Pancreas (tissue), 10 donors: ENCODE results near the gene GRPR. TPM values are rescaled to one million over a fixed set of nuclear protein-coding genes. Genes with fewer than 3 reads are reported as not detected.
"Not testable (repeated sequence)": the region's sequence is repeated elsewhere in the genome, so short reads cannot be mapped to it uniquely, and the experiment has no call there.

Experiments used
- ATAC-seq, 4 donors: fragments of 200-7000 bp; cut with Tn5 transposase; one replicate each; pipeline versions ENCODE4 v1.8.0 to v1.9.1; 2020; ENCODE audit warnings: mild to moderate bottlenecking in 4 of 4, moderate library complexity in 4 of 4
- DNase-seq, 6 donors: peaks; one replicate each; pipeline ENCODE4 v3.0.0-alpha.2; 2020
- FAIRE-seq: peaks from 2 replicates; lab custom pipeline; 2012; peaks lifted over from hg19 to GRCh38; lab: Jason Lieb, UNC
- H3K27ac ChIP-seq, 4 donors: fragments of 200-600 bp; sonication (generic); 1 replicate in 3 of 4; 2 replicates in 1 of 4; pipeline versions ENCODE4 v1.5.0 to v1.8.0; 2020
- H3K27me3 ChIP-seq, 4 donors: fragments of 200-600 bp; one replicate each; pipeline ENCODE4 v1.8.0; 2021
- H3K36me3 ChIP-seq, 3 donors: fragments of 200-600 bp; sonication (generic) in 1 of 3; one replicate each; pipeline versions ENCODE4 v1.5.0 to v1.8.0; 2020 to 2021
- H3K4me1 ChIP-seq, 3 donors: fragments of 200-600 bp; one replicate each; pipeline ENCODE4 v1.8.0; 2021
- H3K4me3 ChIP-seq, 4 donors: fragments of 200-600 bp; sonication (generic) in 2 of 4; one replicate each; pipeline versions ENCODE4 v1.5.0 to v1.8.0; 2020 to 2021
- H3K9me3 ChIP-seq, 4 donors: fragments of 200-600 bp; one replicate each; pipeline ENCODE4 v1.8.0; 2021
- WGBS, 2 donors: extraction: QIAGEN DNeasy Blood & Tissue Kit; methylation state at CpG; one replicate each; pipeline ENCODE4 v1.1.7; 2013; 5-methylcytosine and 5-hydroxymethylcytosine counted together
- intact Hi-C, 3 donors: fragments of 100-400 bp; cut with DNase I; formaldehyde crosslinking; loops; one replicate each; pipeline versions ENCODE4 v1.11.1 to v1.14.2; 2022
- polyA plus RNA-seq, 2 donors: library from polyadenylated mRNA; stranded (reverse); fragments of 200-250 nt; gene quantifications; one replicate each; pipeline ENCODE4 v1.2.3, GENCODE V29; 2013
- total RNA-seq, 6 donors: library from RNA; stranded (reverse); fragmentation: NEBNext Ultra II Directional in 4 of 6; extraction: Animal tissue kit (Norgen Biotek cat#: 25700) in 4 of 6; gene quantifications; one replicate each; pipeline versions ENCODE4 v1.2.1 to v1.2.4, GENCODE V29; 2021 to 2023
- TF ChIP-seq, protein P1 (sequence below), 4 donors: fragments of 200-600 bp; sonication (generic) in 3 of 4; IDR thresholded peaks; one replicate each; pipeline versions ENCODE4 v1.5.0 to v1.8.0; 2021; ENCODE audit warnings: antibody characterized with exemption in 4 of 4
- donor health status: healthy with polysubstance abuse.
- donor health status: DM: no; HTN: no; CAD: no; lungs with moderate emphysema.
- donor health status: DM: no; HTN: no; CAD: no.
- donor health status: control.
- donor health status: control.
- donor health status: Bipolar disorder and iron deficiency.
- donor health status: DM: yes; HTN: yes; CAD: no.
- donor health status: DM: no; HTN: no; CAD: no.
- donor health status: DM: no; HTN: no; CAD: no.
- donor health status: DM: yes; HTN: yes; CAD: no.

The GRPR gene
- total and polyA plus RNA-seq, 8 donors, result 1.4 to 32.4 (median 8.2) TPM

DNA sequence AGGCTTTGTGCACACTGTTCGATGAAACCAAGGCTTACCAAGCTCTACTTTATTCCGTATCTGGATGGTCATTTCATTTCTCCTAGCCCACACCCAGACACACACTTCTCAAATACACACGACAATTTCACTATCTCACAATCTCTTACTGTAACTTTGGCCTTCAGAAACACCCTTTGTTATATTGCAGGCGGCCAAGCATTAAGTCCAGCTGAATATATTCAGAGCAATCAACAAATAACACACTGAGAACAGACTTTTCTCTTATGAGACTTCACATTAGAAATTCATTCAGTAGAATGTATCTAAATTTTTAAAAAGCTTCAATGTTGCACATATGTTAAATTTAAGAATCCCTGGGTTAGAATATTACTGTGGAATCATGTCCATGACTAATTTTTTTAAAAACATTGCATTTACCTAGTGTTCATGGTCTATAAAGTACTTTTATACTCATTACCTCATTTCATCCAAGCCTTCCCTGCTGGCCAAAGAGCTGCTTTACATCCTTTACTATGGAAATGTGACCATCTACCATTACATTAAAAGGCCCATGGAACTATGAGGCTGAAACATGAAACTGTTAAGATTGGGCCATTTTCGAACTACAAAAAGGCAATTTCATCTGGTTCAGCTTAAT, 33.4 kb downstream of the GRPR start:
- intact Hi-C loops, result no loop called here
- Histone ChIP-seq H3K9me3 (no peaks in the 10 kb centered on the region), H3K4me3 (no peak overlapping the region), H3K27me3 (peaks cover 0 to 4% (median 0%) of the 10 kb centered on the region in 4 donors), H3K27ac (no peak overlapping the region), H3K36me3 (no peaks in the 10 kb centered on the region), H3K4me1 (no peaks in the 10 kb centered on the region)
- no peak for DNase-seq
- 74 to 79% methylated on average over 5 of the region's 5 CpGs for WGBS, 2 donors
- TF ChIP-seq, protein P1, sequence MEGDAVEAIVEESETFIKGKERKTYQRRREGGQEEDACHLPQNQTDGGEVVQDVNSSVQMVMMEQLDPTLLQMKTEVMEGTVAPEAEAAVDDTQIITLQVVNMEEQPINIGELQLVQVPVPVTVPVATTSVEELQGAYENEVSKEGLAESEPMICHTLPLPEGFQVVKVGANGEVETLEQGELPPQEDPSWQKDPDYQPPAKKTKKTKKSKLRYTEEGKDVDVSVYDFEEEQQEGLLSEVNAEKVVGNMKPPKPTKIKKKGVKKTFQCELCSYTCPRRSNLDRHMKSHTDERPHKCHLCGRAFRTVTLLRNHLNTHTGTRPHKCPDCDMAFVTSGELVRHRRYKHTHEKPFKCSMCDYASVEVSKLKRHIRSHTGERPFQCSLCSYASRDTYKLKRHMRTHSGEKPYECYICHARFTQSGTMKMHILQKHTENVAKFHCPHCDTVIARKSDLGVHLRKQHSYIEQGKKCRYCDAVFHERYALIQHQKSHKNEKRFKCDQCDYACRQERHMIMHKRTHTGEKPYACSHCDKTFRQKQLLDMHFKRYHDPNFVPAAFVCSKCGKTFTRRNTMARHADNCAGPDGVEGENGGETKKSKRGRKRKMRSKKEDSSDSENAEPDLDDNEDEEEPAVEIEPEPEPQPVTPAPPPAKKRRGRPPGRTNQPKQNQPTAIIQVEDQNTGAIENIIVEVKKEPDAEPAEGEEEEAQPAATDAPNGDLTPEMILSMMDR (IDR thresholded peaks at IDR 0.05), result no peak
- ATAC-seq, result no peak
- no peak for FAIRE-seq

DNA sequence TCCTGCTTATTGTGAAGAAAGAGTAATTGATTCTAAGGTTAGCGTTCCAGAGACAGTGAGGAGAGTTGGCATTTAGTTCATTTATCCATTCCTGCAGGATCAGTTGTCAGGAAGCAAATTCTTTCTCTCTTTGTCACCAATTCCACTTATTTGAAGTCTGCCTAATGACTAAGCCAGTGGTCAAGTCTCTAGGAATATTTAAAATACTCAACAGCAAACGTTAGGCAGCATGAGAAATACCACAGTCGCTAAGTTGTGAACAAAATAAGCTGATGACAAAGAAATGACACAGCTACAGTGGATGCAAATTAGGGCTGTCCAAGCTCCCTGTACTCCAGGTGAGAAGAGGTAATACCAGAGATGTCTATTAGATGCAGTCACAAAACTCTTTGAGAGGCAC, 37.4 kb downstream of the GRPR start:
- FAIRE-seq (no peak), ATAC-seq (no peak), DNase-seq (no peak)
- no peaks in the 10 kb centered on the region for H3K4me1 ChIP-seq
- no peak overlapping the region for H3K4me3 ChIP-seq
- no peak overlapping the region for H3K27ac ChIP-seq
- intact Hi-C loops, result no loop called here
- 52 to 66% methylated on average over 3 of the region's 3 CpGs for WGBS, 2 donors
- TF ChIP-seq, protein P1 (IDR thresholded peaks at IDR 0.05), result no peak
- H3K27me3 ChIP-seq, result no peaks in the 10 kb centered on the region
- H3K9me3 ChIP-seq, result no peaks in the 10 kb centered on the region
- H3K36me3 ChIP-seq, result no peaks in the 10 kb centered on the region

DNA sequence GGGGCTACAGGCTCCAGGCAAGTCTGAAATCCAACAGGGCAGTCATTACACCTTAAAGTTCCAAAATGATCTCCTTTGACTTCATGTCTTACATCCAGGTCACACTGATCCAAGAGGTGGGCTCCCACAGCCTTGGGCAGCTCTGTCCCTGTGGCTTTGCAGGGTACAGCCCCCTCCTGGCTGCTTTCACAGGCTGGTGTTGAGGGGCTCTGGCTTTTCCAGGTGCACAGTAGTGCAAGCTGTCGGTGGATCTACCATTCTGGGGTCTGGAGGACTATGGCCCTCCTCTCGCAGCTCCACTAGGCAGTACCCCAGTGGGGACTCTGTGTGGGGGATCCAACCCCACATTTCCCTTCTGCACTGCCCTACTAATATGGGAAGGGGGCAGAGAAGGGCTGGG, 37.8 kb downstream of the GRPR start:
- DNase-seq, H3K36me3 ChIP-seq, H3K27ac ChIP-seq, H3K4me1 ChIP-seq, H3K27me3 ChIP-seq, FAIRE-seq, H3K9me3 ChIP-seq, intact Hi-C loops, ATAC-seq, H3K4me3 ChIP-seq: not testable (repeated sequence)
- 72 to 98% methylated on average over 2 of the region's 2 CpGs for WGBS, 2 donors

DNA sequence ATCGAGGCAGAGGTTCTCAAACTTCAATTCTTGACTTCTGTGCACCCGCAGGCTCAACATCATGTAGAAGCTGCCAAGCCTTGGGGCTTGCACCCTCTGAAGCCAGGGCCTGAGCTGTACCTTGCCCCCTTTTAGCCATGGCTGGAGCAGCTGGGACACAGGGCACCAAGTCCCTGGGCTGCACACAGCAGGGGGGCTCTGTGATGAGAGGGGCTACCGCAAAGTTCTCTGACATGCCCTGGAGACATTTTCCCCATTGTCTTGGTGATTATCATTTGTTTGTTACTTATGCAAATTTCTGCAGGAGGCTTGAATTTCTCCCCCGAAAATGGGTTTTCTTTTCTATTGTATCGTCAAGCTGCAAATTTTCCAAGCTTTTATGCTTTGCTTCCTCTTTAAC, 39.0 kb downstream of the GRPR start:
- TF ChIP-seq, protein P1 (IDR thresholded peaks at IDR 0.05), result no peak
- Histone ChIP-seq H3K27me3 (no peaks in the 10 kb centered on the region), H3K4me1 (no peaks in the 10 kb centered on the region), H3K9me3 (no peaks in the 10 kb centered on the region), H3K36me3 (no peaks in the 10 kb centered on the region), H3K27ac (no peak overlapping the region), H3K4me3 (no peak overlapping the region)
- no peak for DNase-seq
- no peak for FAIRE-seq
- WGBS, 2 donors, result 66 to 92% methylated on average over 5 of the region's 5 CpGs
- intact Hi-C loops, result no loop called here
- ATAC-seq, result no peak

DNA sequence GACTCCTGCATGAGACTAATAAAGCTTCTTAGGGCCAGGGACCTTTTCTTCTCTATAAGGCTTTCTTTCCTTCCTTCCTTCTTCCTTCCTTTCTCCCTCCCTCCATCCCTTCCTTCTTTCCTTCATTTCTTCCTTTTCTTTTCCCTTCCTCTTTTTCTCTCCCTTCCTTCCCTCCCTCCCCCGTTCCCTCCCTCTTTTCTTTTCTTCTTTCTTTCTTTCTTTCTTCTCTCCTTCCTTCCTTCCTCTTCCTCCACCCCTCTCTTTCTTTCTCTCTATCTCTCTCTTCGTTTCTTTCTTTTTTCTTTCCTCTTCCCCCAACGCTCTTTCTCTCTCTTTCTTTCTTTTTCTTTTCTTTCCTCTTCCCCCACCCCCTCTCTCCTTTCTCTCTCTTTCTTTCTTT, 41.4 kb downstream of the GRPR start:
- intact Hi-C loops, result no loop called here
- Histone ChIP-seq H3K4me3 (no peak overlapping the region), H3K27me3 (no peaks in the 10 kb centered on the region), H3K4me1 (no peaks in the 10 kb centered on the region), H3K36me3 (no peaks in the 10 kb centered on the region), H3K27ac (no peak overlapping the region), H3K9me3 (no peaks in the 10 kb centered on the region)
- TF ChIP-seq, protein P1 (IDR thresholded peaks at IDR 0.05), result no peak
- FAIRE-seq (no peak), ATAC-seq (no peak), DNase-seq (no peak)
- 62 to 90% methylated on average over 2 to 3 of the region's 3 CpGs for WGBS, 2 donors
